GM10847 (cell line): ENCODE measurements around the gene SLC13A3.

Experiments used
- POLR2A ChIP-seq: IDR thresholded peaks from 2 replicates; pipeline ENCODE4 v1.6.1; 2011; ENCODE audit not compliant: insufficient read length; ENCODE audit errors: extremely low read depth

The SLC13A3 gene

DNA sequence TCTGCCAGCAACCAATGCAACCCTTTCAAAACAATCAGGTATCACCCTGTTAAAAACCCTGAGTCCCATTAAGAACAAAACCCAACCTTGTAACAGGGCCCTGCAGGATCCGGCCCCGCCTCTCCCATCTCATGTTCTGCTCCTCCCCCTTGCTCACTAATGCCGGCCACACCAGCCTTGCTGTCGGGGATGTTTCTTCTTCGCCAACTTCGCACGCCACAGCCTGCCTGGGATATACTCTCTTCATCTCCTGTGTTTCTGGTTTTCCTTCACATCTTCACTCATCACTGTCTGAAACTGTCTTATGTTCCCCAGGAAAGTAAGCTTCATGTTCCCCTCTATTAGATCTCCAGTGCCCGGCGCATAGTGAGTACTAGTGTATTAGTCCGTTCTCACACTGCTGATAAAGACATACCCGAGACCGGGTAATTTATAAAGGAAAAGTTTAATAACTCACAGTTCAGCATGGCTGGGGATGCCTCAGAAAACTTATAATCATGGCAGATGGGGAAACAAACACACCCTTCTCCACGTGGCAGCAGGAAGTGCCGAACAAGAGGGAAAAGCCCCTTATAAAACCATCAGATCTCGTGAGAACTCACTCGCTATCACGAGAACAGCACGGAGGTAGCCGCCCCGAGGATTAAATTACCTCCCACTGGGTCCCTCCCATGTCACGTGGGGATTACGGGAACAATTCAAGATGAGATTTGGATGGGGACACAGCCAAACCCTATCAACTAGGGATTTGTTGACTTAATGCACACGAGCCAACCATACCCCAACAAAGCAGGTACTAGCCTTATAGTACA, 32.9 kb upstream of the SLC13A3 start:
- no peak for TF ChIP-seq POLR2A

DNA sequence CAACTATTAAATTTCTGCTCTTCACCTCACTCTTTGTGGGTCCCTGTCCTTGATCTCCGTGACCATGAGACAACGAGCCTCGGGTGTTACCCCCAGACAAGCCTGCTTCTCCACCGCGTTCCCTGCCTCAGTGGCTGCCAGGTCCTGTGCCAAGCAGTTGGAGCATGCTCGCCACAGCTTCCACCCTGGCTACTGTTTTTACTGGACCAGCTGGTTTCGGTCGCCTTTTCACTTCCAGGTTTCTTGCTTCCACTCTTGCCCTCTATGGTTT, 32.3 kb upstream of the SLC13A3 start:
- TF ChIP-seq POLR2A = no peak

DNA sequence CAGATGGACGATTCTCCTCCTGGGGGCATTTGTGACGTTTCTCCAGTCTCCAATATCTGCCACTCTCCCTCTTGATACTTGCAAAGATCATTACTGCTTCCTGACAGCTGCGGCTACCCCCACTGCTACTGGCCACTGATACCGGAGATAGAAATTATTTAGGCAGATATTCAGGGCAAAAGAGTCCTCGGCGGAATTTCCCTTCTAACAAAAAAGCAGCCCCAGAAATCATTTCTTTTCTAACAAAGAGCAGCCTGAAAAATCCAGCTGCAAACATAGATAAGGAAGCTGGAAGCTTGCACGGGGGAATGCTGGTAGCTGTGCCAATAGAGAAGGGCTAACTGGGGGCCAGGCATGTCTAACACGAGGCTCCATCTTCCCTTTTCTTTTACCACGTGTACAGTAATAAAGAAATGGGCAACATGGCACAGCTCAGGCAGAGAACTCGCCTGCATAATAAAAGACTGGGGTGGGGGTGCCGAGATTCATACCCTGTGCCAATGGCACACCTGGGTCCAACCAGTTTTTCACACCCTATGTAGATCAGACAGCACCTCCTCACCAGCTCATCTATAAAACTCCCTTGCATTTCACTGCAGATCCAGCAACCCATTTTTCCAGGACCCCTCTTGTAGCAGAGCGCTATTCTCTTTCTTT, 31.9 kb upstream of the SLC13A3 start:
- TF ChIP-seq POLR2A = no peak

DNA sequence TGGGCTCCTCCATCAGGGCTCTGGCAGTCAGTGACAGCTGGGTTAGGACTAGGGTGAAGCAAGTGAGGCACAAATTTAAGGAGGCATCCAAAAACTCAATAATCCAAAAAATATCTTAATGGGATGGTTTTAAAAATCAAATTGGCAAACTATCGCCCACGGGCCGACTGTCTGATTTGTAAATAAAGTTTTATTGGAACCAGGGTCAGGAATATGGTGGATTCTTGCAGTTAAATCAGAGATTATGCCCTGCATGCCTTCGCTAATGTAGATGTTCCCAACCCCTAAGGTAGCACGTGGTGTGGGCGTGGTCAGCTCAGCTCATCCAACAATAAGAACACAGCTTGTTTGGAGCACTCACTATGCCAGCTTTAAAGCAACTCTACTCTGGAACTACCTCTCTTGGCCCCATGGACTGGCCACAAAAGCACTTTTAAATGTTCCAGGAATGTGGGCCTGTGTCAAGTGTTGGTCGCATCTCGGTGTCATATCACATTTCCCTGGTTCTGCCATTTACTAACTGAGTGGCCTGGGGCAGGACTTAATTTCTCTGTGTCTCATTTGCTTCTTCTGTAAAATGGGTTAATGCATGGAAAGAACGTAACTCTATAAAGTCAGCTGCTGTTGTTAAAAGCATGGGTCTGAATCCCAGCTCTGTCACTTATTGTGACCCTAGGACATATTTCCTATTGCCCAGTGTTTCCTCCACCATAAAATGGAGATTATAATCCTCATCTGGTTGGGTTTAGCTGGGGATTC, 31.0 kb upstream of the SLC13A3 start:
- TF ChIP-seq POLR2A = no peak

GRCh38 chr20:46681032-46681854, 30.0 kb upstream of the SLC13A3 start:
- TF ChIP-seq POLR2A = no peak

DNA sequence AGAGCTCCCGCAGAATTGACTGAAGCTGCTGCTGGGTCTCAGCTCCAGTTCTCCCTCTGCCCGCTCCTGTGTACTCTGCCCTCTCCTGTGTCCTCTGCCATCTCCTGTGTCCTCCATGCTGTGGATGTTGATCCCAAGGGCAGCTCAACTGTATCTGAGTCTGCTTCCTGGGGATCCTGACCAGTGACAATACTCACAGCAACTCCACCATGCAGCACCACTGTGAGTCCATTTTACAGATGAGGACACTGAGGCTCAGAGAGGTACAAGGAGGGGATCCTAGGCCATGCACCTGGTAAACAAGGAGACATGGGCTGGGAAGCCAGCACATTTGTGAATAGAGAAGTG, 29.4 kb upstream of the SLC13A3 start:
- no peak for TF ChIP-seq POLR2A

DNA sequence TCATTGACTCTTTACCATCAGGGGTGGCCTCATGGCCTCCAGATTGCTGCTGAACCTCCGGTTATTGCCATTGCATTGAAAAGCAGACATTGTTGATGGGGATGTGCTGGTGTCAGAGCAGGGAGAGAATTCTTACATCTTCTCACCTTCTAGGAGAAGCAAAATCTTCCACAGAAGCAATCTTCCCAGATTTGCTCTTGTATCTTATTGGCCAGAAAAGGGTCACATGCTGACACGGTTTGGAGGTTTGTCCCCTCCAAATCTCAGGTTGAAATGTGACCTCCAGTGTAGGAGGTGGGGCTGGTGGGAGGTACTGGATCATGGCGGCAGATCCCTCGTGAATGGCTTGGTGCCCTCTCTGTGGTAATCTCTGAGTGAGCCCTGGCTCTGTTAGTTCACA, 27.3 kb upstream of the SLC13A3 start:
- TF ChIP-seq POLR2A = no peak

GRCh38 chr20:46677608-46678007, 26.3 kb upstream of the SLC13A3 start:
- TF ChIP-seq POLR2A = no peak

- no peak for TF ChIP-seq POLR2A
These were observed 23.2 kb upstream of the SLC13A3 start for GRCh38 chr20:46674253-46675083.

DNA sequence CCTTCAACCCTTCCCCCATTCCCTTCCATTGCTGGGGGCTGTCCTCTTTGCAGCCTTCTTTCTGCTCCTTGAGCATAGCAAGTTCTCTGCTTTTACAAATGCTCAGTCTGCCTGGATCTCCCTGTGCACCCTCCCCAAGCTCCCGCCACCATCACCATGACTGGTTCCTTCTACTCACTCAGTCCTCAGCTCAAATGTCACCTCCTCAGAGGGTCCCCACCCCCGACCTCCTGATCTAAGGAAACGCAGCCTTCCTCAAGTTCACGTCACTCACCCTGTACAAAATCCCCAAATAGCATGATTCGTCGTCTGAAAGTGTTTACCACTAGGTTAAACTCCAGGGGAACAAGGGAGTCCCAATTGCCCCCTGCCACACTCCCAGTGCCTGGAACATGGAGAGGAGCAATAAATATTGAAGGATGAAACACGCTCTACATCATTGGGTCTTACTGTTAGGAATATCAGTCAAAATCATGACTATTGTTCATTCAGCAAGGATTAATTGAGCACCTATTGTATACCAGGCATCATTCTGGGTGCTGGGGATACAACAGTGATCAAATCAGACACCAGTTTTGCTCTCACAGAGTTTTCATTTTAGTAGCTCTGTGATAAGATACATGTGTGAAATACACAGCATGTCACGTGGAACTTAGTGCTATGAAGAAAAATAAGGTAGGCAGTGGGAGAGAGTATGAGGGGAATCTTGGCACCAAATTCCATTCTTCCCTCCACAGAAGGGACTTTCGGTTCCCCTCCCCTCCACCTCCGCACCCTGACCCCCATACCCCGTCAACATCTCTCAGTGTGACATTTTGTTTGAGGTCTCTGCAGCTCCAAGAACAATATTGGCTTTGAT, 22.4 kb upstream of the SLC13A3 start:
- no peak for TF ChIP-seq POLR2A

- no peak for TF ChIP-seq POLR2A
These were observed 21.4 kb upstream of the SLC13A3 start for GRCh38 chr20:46672543-46673148.

DNA sequence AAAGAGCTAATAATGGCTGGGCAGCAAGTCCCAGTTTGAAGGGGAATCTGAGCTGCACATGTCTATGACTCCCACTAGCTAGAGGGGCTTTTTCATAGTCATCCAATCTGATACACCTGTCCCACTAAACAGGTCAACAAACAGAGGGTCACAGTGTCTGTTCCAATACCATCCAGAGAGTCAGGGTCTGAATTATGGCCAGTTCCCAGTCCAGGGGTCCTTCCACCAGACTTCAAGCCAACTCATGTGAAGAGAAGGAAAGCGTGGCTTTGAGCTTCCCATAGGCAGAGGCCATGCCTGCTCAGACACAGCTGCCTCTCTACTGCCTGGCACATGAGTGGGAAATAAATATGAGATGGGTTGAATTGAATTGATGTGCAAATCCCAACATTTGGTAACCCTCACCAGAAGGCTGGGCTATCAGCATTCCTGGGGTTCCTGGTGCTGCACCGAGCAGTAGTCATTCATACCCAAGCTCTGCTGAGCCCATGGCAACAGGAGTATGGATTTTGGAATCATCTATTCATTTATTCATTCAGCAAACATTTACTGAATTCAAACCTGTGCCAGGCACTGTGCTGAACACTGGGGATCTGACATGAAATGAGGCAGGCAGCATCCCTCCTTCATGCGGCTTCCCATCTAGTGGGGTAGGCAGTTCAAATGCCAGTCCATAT, 20.7 kb upstream of the SLC13A3 start:
- TF ChIP-seq POLR2A = no peak
